Neural progenitor cell (in vitro differentiated cells): Measurements from ENCODE around the gene EPHB4. TPM values are rescaled to one million over a fixed set of nuclear protein-coding genes. Genes with fewer than 3 reads are reported as not detected.

Experiments used
- DNase-seq: peaks from one replicate; pipeline ENCODE4 v3.0.0-alpha.2; 2016; ENCODE audit warnings: low spot score
- H2AFZ ChIP-seq: fragments of 200-600 bp; sonication (generic); replicated peaks from 2 replicates; pipeline ENCODE4 v1.6.1; 2016; ENCODE audit warnings: antibody characterized with exemption
- H3F3A ChIP-seq: fragments of 200-600 bp; sonication (generic); 2 replicates; pipeline ENCODE4 v1.6.1; 2016; ENCODE audit warnings: antibody characterized with exemption, low read depth
- H3K27ac ChIP-seq: fragments of 200-600 bp; sonication (generic); 2 replicates; pipeline ENCODE4 v1.5.1; 2016; ENCODE audit warnings: mild to moderate bottlenecking
- H3K27me3 ChIP-seq: fragments of 200-600 bp; sonication (generic); 2 replicates; pipeline ENCODE4 v1.6.1; 2016; ENCODE audit warnings: mild to moderate bottlenecking, moderate library complexity
- H3K36me3 ChIP-seq: fragments of 200-600 bp; sonication (generic); 2 replicates; pipeline ENCODE4 v1.5.1; 2016
- H3K4me1 ChIP-seq: fragments of 200-600 bp; sonication (generic); 2 replicates; pipeline ENCODE4 v1.6.1; 2016; ENCODE audit warnings: mixed run types
- H3K4me2 ChIP-seq: fragments of 200-600 bp; sonication (generic); 2 replicates; pipeline ENCODE4 v1.6.1; 2016
- H3K4me3 ChIP-seq: fragments of 200-600 bp; sonication (generic); 2 replicates; pipeline ENCODE4 v1.5.1; 2016
- H3K79me2 ChIP-seq: fragments of 200-600 bp; sonication (generic); 2 replicates; pipeline ENCODE4 v1.6.1; 2016; ENCODE audit warnings: low read depth
- H3K9ac ChIP-seq: fragments of 200-600 bp; sonication (generic); 2 replicates; pipeline ENCODE4 v1.6.1; 2016
- H3K9me3 ChIP-seq: fragments of 200-600 bp; sonication (generic); 2 replicates; pipeline ENCODE4 v1.5.1; 2016; ENCODE audit warnings: low read depth
- H4K20me1 ChIP-seq: fragments of 200-600 bp; sonication (generic); 2 replicates; pipeline ENCODE4 v1.6.1; 2016; ENCODE audit warnings: low read depth
- H3K27ac Mint-ChIP-seq: 3 replicates; pipeline ENCODE4 v1.8.0; 2021; ENCODE audit warnings: mixed read lengths
- H3K27me3 Mint-ChIP-seq: 2 replicates; pipeline ENCODE4 v1.8.0; 2022; ENCODE audit warnings: low read depth, mild to moderate bottlenecking, inconsistent platforms, moderate library complexity, mixed read lengths; ENCODE audit not compliant: insufficient read depth
- H3K36me3 Mint-ChIP-seq: 3 replicates; pipeline ENCODE4 v1.8.0; 2021; ENCODE audit warnings: mixed read lengths
- H3K4me1 Mint-ChIP-seq: 3 replicates; pipeline ENCODE4 v1.8.0; 2021; ENCODE audit warnings: mixed read lengths
- H3K4me3 Mint-ChIP-seq: 3 replicates; pipeline ENCODE4 v1.8.0; 2021; ENCODE audit warnings: mild to moderate bottlenecking, moderate library complexity, mixed read lengths
- H3K9me3 Mint-ChIP-seq: 3 replicates; pipeline ENCODE4 v1.8.0; 2020; ENCODE audit warnings: mixed read lengths
- CTCF ChIP-seq: fragments of 200-600 bp; sonication (generic); IDR thresholded peaks from 2 replicates; pipeline ENCODE4 v1.5.1; 2017; ENCODE audit warnings: antibody characterized with exemption, mild to moderate bottlenecking
- EZH2 ChIP-seq: fragments of 200-600 bp; sonication (generic); IDR thresholded peaks from 2 replicates; pipeline ENCODE4 v1.6.1; 2017; ENCODE audit warnings: antibody characterized with exemption, mild to moderate bottlenecking, moderate library complexity
- EZH2phosphoT487 ChIP-seq: fragments of 200-600 bp; sonication (generic); IDR thresholded peaks from 2 replicates; pipeline ENCODE4 v1.6.1; 2017; ENCODE audit warnings: antibody characterized with exemption
- total RNA-seq: library from RNA; depleted of rRNA; stranded (reverse); fragments of >200 nt; gene quantifications from 2 replicates; pipeline ENCODE4 v1.2.3, GENCODE V29; 2015; ENCODE audit warnings: low replicate concordance

Gene EPHB4
- total RNA-seq, 1 donor from 2014 or later: 66.5 TPM

- peak within 1 kb of the TSS; percentile 74 for H3K4me3 ChIP-seq
- no peaks in the 10 kb centered on the region for H3K9me3 ChIP-seq
- Mint-ChIP-seq H3K27me3 (peaks cover 7% of the 10 kb centered on the region), H3K36me3 (no peaks in the 10 kb centered on the region), H3K4me3 (peak within 1 kb of the TSS; percentile 89), H3K27ac (no peak within 1 kb of the TSS), H3K9me3 (no peaks in the 10 kb centered on the region), H3K4me1 (peaks cover 7% of the 10 kb centered on the region)
- H4K20me1 ChIP-seq: peaks cover 6% of the 10 kb centered on the region
- peak within 1 kb of the TSS; percentile 58 for H3K9ac ChIP-seq
- no peaks in the 10 kb centered on the region for H3K36me3 ChIP-seq
- H3K4me2 ChIP-seq: peak within 1 kb of the TSS; percentile 94
- H3K4me1 ChIP-seq: peaks cover 10% of the 10 kb centered on the region
- H3F3A ChIP-seq: peaks cover 3% of the 10 kb centered on the region
- TF ChIP-seq CTCF (peak; percentile 99), EZH2phosphoT487 (no peak), EZH2 (peak; percentile 32)
- H3K79me2 ChIP-seq: peaks cover 23% of the 10 kb centered on the region
- peak within 1 kb of the TSS; percentile 91 for H2AFZ ChIP-seq
- no peak within 1 kb of the TSS for H3K27ac ChIP-seq
- DNase-seq: peak; percentile 95
- peaks cover 5% of the 10 kb centered on the region for H3K27me3 ChIP-seq
Observed at GRCh38 chr7:100852048-100852872, 24.9 kb upstream of the EPHB4 start, which contains the start of gene SLC12A9. Gene SLC12A9, plus strand, starts transcription at chr7:100852713. Its CDS starts 1,485 bp downstream, at chr7:100854198.

- H3F3A ChIP-seq: peaks cover 3% of the 10 kb centered on the region
- no peak for DNase-seq
- H3K4me1 ChIP-seq: no peaks in the 10 kb centered on the region
- peak overlapping the region; percentile 16 for H3K27ac Mint-ChIP-seq
- no peaks in the 10 kb centered on the region for H4K20me1 ChIP-seq
- no peaks in the 10 kb centered on the region for H3K36me3 Mint-ChIP-seq
- no peak overlapping the region for H3K4me3 ChIP-seq
- no peak overlapping the region for H3K27ac ChIP-seq
- H3K9ac ChIP-seq: no peak overlapping the region
- H3K36me3 ChIP-seq: no peaks in the 10 kb centered on the region
- peaks cover 4% of the 10 kb centered on the region for H3K4me1 Mint-ChIP-seq
- H3K9me3 ChIP-seq: no peaks in the 10 kb centered on the region
- no peak overlapping the region for H3K4me2 ChIP-seq
- peaks cover 6% of the 10 kb centered on the region for H3K27me3 Mint-ChIP-seq
- H3K9me3 Mint-ChIP-seq: no peaks in the 10 kb centered on the region
- TF ChIP-seq CTCF (no peak), EZH2phosphoT487 (no peak), EZH2 (no peak)
- H3K27me3 ChIP-seq: no peaks in the 10 kb centered on the region
- no peak overlapping the region for H2AFZ ChIP-seq
- no peak overlapping the region for H3K4me3 Mint-ChIP-seq
- H3K79me2 ChIP-seq: no peaks in the 10 kb centered on the region
Observed at GRCh38 chr7:100847360-100847759, 20.0 kb upstream of the EPHB4 start.

- Histone ChIP-seq H4K20me1 (no peaks in the 10 kb centered on the region), H3K4me3 (peak overlapping the region; percentile 6), H3K27ac (peak overlapping the region; percentile 72), H3K36me3 (no peaks in the 10 kb centered on the region), H3F3A (peaks cover 39% of the 10 kb centered on the region), H3K9me3 (no peaks in the 10 kb centered on the region), H3K4me2 (peak overlapping the region; percentile 62), H3K79me2 (no peaks in the 10 kb centered on the region), H2AFZ (peak overlapping the region; percentile 87), H3K27me3 (no peaks in the 10 kb centered on the region), H3K4me1 (peaks cover 24% of the 10 kb centered on the region), H3K9ac (no peak overlapping the region)
- H3K27ac Mint-ChIP-seq: peak overlapping the region; percentile 31
- DNase-seq: peak; percentile 49
- peak overlapping the region; percentile 4 for H3K4me3 Mint-ChIP-seq
- no peak for TF ChIP-seq EZH2phosphoT487
- H3K27me3 Mint-ChIP-seq: no peaks in the 10 kb centered on the region
- H3K9me3 Mint-ChIP-seq: no peaks in the 10 kb centered on the region
- H3K36me3 Mint-ChIP-seq: no peaks in the 10 kb centered on the region
- H3K4me1 Mint-ChIP-seq: peaks cover 35% of the 10 kb centered on the region
Observed at GRCh38 chr7:100840470-100841100, 13.3 kb upstream of the EPHB4 start.
